BJ (cell line): ENCODE data around the gene SLC33A1. TPM values are rescaled to one million over a fixed set of nuclear protein-coding genes. Genes with fewer than 3 reads are reported as not detected.

Experiments
- CTCF ChIA-PET: fragments of 350-600 bp; formaldehyde crosslinking; extraction: SDS; loops from one replicate; lab custom pipeline; 2021; ENCODE audit warnings: antibody characterized with exemption, inconsistent platforms; lab: Yijun Ruan, JAX
- POLR2A ChIA-PET: fragments of 300-600 bp; sonication (Branson Sonifier 250); formaldehyde crosslinking; extraction: SDS; loops from one replicate; lab custom pipeline; 2021; ENCODE audit warnings: antibody characterized with exemption; lab: Charles Lee
- DNase-seq: peaks from one replicate; pipeline ENCODE4 v3.0.0-alpha.2; 2011; ENCODE audit warnings: low read depth
- H3K27me3 ChIP-seq: 2 replicates; pipeline ENCODE4 v1.6.0; 2011; ENCODE audit warnings: low read length; ENCODE audit not compliant: control insufficient read depth, insufficient read depth
- H3K36me3 ChIP-seq: 2 replicates; pipeline ENCODE4 v1.5.1; 2011; ENCODE audit warnings: low read length; ENCODE audit not compliant: control insufficient read depth, insufficient read depth
- H3K4me3 ChIP-seq: 2 replicates; pipeline ENCODE4 v1.5.1; 2011; ENCODE audit warnings: low read depth, mild to moderate bottlenecking, control low read depth, low read length
- polyA plus RNA-seq: library from polyadenylated mRNA; depleted of rRNA; stranded (reverse); fragments of >200 nt; gene quantifications from 2 replicates; pipeline ENCODE4 v1.2.3, GENCODE V29; 2011
- TF ChIP-seq, protein P1 (sequence below): IDR thresholded peaks from 2 replicates; pipeline ENCODE4 v1.5.1; 2011; ENCODE audit warnings: low read depth, mild to moderate bottlenecking, control low read depth, inconsistent platforms, low read length, moderate library complexity; ENCODE audit not compliant: insufficient read depth

Gene SLC33A1
- polyA plus RNA-seq, 1 experiment = 20.6 TPM

DNA sequence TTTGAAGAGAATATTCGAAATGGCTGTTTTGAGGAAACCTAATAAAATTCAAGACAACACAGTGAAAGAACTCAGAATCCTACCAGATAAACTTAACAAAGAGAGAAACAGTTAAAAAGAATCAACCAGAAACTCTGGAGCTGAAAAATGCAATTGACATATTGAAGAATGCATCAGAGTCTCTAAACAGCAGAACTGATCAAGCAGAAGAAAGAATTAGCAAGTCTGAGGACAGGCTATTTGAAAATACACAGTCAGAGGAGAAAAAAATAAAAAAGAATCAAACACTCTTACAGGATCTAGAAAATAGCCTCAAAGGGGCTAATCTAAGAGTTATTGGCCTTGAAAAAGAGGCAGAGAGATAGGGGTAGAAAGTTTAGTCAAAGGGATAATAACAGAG lies 61.7 kb downstream of the SLC33A1 start:
- H3K4me3 ChIP-seq = no peak overlapping the region
- no peak for DNase-seq
- H3K27me3 ChIP-seq = no peaks in the 10 kb centered on the region
- ChIA-PET POLR2A (no interaction called here), CTCF (no interaction called here)
- TF ChIP-seq, protein P1, sequence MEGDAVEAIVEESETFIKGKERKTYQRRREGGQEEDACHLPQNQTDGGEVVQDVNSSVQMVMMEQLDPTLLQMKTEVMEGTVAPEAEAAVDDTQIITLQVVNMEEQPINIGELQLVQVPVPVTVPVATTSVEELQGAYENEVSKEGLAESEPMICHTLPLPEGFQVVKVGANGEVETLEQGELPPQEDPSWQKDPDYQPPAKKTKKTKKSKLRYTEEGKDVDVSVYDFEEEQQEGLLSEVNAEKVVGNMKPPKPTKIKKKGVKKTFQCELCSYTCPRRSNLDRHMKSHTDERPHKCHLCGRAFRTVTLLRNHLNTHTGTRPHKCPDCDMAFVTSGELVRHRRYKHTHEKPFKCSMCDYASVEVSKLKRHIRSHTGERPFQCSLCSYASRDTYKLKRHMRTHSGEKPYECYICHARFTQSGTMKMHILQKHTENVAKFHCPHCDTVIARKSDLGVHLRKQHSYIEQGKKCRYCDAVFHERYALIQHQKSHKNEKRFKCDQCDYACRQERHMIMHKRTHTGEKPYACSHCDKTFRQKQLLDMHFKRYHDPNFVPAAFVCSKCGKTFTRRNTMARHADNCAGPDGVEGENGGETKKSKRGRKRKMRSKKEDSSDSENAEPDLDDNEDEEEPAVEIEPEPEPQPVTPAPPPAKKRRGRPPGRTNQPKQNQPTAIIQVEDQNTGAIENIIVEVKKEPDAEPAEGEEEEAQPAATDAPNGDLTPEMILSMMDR = no peak
- H3K36me3 ChIP-seq = no peaks in the 10 kb centered on the region

DNA sequence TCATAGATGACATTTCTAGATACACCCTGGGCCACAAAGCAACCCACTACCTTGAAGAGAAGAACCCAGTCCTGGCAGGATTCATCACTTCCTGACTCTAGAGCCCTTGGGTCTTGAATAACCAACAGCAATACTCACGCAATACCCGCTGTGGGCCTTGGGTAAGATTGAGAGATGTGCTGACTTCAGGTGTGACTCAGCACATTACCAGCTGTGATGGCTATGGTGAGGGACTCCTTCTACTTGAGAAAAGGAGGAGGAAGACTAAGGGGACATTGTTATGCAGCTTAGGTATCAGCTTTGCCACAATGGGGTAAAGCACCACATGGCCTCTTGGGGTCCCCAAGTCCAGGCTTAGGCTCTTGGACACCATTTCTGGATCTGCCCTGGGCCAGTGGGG lies 63.0 kb downstream of the SLC33A1 start:
- Histone ChIP-seq H3K4me3 (no peak overlapping the region), H3K27me3 (no peaks in the 10 kb centered on the region), H3K36me3 (no peaks in the 10 kb centered on the region)
- TF ChIP-seq, protein P1 = no peak
- ChIA-PET CTCF (interaction anchor here (0.6 to 2.1 kb wide), 2 partner anchors 9 to 15 kb away, joined by 3 to 7 read pairs; partner anchors contain the start of gene C3orf33), POLR2A (no interaction called here)
- DNase-seq = no peak

DNA sequence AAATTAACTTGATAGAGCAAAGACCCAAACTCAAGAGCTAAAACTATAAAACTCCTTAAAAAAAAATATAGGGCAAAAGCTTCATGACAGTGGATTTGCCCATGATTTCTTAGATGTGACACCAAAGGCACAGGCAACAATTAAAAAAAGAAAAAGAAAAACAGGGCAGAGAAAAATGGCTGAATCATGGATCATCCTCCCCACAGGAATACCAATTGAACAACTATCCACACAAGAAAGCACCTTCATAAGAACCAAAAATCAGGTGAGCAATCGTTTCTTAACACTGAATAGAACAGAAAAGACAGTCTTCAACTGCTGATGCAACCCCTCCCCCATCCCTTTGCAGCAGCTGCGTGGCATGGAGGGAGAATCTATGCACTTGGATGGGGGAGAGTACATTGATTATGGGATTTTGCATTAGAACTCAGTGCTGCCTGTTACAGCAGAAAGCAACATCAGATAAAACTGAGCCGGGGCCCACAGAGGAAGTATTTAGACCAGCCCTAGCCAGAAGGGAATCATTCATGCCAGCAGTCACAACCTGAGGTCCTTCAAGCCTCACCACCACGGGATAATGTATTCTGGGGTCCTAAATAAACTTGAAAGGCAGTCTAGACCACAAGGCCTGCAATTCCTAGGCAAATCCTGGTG lies 63.8 kb downstream of the SLC33A1 start:
- H3K4me3 ChIP-seq = no peak overlapping the region
- CTCF ChIA-PET = interaction anchor here (2.1 kb wide), 1 partner anchor 16 kb away, joined by 7 read pairs; the partner anchor contains the start of gene C3orf33
- H3K27me3 ChIP-seq = no peaks in the 10 kb centered on the region
- TF ChIP-seq, protein P1 = no peak
- POLR2A ChIA-PET = no interaction called here
- DNase-seq = no peak
- H3K36me3 ChIP-seq = no peaks in the 10 kb centered on the region

DNA sequence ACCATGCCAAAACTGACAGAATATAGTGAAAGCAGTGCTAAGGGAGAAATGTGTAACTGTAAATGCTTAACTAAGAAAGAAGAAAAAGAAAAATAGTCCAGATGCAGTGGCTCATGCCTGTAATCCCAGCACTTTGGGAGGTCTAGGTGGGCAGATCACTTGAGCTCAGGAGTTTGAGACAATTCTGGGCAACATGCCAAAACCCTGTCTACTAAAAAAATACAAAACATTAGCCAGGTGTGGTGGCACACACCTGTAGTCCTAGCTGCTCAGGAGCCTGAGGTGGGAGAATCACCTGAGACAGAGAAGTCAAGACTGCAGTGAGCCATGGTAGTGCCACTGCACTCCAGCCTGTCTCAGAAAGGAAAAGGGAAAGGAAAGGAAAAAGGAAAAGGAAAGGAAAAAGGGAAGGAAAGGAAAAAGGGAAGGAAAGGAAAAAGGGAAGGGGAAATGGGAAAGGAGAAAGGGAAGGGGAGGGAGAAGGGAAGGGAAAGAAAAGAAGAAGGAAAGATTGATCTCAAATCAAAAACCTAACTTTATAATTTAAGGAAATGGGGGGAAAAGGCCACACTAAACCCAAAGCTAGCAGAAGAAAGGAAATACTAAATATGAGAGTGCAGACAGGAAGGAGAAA lies 68.4 kb downstream of the SLC33A1 start:
- POLR2A ChIA-PET = no interaction called here

DNA sequence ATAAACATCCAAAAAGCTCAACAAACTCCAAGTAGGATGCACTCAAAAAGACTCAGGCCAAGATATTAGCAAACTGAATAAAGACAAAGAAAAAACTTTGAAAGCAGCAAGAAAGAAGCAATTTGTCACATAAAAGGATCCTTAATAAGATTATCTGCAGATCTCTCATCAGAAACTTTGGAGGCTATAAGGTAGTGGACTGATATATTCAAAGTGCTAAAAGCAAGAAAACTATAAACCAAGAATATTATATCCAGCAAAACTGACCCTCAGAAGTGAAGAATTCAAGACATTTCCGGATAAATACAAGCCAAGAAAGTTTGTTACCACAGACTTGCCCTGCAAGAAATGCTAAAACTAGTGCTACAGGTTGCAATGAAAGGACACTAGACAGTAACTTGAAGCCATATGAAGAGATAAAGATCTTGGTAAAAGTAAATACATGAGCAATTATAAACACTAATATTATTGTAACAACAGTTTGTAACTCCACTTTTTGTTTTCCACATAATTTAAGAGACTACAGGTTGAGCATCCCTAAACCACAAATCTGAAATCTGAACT lies 71.8 kb downstream of the SLC33A1 start:
- CTCF ChIA-PET = interaction anchor here (0.6 to 0.7 kb wide), 2 partner anchors 9 to 268 kb away, joined by 3 read pairs; no protein-coding TSS in a partner anchor
- Histone ChIP-seq H3K36me3 (no peaks in the 10 kb centered on the region), H3K27me3 (no peaks in the 10 kb centered on the region), H3K4me3 (no peak overlapping the region)
- TF ChIP-seq, protein P1 = no peak
- no peak for DNase-seq
- POLR2A ChIA-PET = no interaction called here

More for the DNA sequence above, 68.4 kb downstream of the SLC33A1 start:
- Histone ChIP-seq H3K36me3 (no peaks in the 10 kb centered on the region), H3K27me3 (no peaks in the 10 kb centered on the region), H3K4me3 (no peak overlapping the region)
- CTCF ChIA-PET = interaction anchor here (2.1 kb wide), 1 partner anchor 20 kb away, joined by 7 read pairs; the partner anchor contains the start of gene C3orf33
- DNase-seq = no peak
- TF ChIP-seq, protein P1 = no peak
